HG03175 (cell line): Measurements from ENCODE around the gene EPHA6.
"Not testable (repeated sequence)": the region's sequence is repeated elsewhere in the genome, so short reads cannot be mapped to it uniquely, and the experiment has no call there.

Experiments used
- ATAC-seq: cut with Tn5 transposase; IDR thresholded peaks from one replicate; pipeline ENCODE4 v1.9.1; 2021; ENCODE audit warnings: mild to moderate bottlenecking, moderate library complexity; ENCODE audit not compliant: unreplicated experiment

The EPHA6 gene

DNA sequence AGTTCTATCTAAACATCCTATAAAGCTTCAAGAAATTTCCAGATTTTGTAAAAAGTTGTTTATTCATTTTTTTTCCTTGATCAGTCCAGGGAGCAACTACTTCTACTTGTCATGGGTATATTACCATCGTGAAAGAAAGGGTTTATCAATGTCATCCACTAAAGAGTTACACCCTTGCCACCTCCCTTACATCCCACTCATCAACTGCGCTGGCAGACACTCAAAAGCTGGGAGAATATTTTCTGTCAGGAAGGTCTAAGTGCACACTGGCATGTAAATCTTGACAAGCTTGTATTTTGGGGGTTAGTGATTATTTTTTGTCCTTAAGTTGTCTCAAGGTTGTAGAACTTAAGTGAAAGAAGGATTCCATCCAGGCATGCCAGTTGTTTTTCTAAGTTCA, 761.8 kb downstream of the EPHA6 start:
- ATAC-seq, result no peak

DNA sequence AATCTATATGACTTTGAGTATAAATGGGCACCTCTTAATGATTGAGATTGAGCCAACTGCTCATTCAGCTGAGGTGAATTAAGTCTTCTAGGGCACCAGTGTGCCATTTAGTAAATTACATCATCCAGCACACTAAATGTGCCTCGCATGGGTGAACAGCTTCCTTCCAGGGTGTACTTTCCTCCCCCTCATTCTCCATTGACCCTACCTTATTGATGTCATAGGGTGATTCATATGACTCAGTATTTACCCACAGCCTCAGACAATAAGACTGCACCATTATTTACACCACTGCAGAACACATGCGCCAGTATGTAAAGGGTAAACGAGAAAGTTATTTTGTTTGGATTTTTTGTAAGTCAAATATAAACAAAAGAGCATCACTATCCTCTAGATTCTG, 765.0 kb downstream of the EPHA6 start:
- ATAC-seq, result no peak

DNA sequence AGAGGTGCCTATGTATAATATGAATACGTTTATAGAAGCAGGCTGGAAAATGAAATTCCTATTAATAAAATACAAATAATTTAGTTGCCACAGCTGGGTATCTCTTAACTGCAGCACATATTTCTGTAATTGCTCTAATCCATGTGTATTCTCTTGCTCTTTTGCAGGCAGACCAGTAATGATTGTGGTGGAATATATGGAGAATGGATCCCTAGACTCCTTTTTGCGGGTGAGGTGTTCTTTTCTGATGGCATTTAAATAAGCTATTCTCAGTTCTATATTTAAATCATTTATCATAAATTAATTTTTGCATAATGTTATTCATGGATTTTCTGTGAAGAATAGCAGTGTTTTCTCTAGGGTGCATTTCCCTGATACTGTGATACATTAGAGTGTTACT, 796.2 kb downstream of the EPHA6 start:
- no peak for ATAC-seq

DNA sequence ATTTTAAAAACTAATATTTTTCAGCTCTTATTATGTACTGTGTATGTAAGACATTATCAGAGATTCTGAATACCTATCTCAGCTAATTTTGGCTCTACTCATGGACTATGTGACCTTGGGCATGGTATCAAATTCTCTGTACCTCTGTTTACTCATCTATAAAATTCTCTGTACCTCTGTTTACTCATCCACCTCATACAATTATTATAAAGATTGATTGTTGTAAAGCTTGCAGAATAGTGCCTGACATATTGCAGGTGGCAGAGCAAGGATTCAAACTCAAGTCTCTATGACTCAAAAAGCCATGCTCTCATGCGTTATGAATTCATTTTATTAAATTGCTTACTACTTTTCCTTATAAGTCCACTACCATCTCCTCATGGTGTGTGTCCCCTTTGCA, 798.2 kb downstream of the EPHA6 start:
- no peak for ATAC-seq

DNA sequence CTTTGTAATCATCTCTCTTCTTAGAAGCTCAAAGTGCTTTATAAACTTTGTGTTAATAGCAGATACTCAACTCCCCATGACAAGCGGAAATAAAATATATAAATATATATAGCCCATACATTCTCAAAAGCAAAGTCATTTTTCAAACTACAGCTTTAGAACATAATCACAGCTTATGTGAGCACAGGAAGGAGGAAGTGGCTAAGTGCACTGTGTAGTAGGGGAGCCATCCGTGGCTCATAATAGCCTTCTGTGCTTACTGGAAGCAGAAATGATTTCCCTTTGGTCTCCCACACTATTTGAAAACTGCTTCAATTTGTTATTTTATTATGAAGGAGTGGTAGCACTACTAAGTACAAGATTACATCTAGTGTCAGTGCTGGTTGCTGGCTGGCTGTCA, 798.7 kb downstream of the EPHA6 start:
- ATAC-seq, result no peak

DNA sequence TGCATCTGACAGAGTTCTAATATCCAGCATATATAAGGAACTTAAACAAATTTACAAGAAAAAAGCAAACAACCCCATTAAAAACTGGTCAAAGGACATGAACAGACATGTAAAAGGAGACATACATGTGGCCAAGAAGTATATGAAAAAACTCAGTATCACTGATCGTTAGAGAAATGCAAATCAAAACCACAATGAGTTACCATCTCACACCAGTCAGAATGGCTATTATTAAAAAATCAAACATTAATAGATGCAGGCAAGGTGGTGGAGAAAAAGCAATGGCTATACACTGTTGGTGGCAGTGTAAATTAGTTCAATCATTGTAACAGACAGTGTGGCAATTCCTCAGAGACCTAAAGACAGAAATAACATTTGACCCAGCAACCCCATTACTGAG, 806.1 kb downstream of the EPHA6 start:
- not testable (repeated sequence) for ATAC-seq

DNA sequence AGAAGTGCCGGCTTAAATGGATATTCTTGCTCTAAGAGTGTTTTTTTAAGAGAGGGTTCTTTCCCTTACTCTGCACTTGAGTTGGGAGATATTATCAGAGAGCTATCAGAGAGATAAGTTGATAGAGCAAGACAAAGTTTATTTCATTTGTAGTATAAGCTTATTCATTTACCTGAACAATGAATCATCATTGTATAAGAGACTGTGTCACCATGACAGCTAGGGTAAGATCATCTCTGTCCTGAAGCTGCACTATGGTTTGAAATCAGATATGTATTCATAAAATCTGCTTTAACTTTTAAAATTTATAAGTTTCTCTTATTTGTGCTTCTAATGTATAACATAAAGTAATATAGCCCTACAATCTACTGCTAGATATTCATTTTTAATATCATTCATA, 822.1 kb downstream of the EPHA6 start:
- no peak for ATAC-seq

DNA sequence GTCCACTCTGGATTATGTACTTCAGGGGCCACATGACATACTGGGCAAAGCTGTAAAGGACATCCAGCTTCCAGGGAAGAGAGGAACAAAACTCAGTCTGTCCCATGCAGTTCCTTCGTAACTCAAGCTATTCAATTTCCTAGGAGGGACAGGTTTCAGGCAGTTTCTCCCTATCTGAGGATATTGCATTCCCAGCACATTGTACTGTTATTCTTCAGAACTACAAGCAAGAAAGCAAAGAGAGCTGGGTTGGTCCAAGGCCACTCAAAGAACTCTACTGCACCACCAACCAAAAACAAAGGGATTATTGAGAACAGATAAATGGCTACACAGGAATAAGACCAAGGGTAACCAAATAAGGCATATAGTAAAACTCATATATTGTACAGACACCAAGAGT, 832.5 kb downstream of the EPHA6 start:
- ATAC-seq, result no peak

DNA sequence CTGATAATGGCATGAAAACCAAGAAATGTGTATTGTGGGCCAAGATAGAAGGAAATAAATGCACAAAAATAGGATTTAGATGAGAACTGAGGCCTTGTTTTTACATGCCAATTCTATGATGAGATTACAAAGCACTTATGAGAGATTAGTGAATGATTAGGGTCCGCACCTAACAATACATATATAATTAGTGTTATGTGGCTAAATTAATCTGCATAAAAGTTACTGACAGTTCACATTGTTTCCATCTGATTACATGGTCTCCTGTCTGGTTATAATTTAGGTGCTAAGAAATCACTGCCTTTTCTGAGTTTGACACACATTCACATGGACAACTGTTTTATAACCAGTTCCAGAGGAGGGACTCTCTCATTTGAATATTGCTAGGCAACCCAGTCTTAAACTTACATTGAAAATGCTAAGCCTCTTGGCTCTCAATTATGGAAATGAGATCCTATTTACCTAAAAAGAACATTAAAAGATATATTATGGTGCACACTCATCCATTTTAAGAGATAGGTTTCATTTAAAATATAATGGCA, 833.1 kb downstream of the EPHA6 start:
- ATAC-seq, result no peak

DNA sequence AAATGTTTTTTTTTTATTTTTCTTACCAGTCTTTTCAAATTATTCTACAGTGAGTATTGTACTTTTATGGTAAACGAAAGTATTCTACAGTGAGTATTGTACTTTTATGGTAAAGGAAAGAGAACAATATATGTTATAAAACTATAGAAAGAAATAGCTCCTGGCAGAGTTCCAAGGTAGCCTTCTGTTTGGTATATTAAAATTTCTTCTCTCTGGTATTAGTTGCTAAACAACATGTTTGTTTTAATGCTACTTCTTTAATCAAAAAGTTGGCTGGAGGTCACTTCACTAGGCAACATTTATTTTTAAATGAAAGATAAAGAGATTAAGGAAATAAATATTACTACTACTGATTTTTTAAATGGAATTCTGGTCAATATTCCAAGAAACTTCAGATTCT, 841.6 kb downstream of the EPHA6 start:
- no peak for ATAC-seq

DNA sequence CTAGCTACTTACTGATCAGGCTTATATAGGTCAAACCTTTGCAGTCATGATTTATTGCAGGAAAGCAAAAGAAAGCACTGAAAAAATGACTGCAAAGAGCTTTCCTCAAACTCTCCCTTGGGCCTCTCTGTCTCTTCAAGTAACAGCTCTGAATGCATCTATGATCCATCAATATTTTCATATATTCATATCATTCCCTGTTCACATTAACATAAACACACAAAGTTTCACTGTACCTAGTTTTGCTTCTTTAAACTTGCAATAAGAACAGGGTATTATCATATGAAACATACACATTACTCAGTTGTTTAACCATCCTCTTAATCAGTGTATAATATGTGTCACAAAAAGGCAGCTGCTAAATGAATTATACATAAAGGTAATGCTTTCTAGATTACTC, 842.2 kb downstream of the EPHA6 start:
- ATAC-seq, result no peak

DNA sequence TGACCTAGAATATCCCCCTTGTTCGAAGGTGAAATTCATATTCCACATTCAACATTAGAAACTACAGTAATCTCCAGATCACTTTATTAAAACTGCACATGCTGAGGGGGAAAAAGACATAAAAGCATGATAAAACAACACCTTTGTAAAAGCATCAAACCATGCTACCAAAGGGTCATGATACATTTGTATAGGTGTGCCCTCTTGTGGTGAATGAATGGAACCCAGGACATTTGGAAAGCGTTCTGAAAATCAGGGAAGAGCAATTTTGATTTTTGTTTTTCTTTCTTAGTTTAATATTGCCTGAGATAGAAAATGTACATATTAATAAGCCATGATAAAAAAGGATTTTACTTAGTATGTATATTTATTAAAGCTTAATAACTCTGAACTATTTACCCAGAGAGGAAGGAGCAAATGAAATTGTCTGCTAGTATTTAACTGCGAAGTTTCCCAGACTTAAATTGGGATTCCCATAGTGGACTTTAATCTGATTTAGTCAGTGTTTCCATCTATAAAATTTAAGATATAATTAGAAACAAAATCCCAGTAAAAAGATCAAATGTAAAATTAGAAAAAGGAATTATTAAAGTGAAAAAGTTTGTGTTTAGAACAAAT, 844.4 kb downstream of the EPHA6 start:
- no peak for ATAC-seq

DNA sequence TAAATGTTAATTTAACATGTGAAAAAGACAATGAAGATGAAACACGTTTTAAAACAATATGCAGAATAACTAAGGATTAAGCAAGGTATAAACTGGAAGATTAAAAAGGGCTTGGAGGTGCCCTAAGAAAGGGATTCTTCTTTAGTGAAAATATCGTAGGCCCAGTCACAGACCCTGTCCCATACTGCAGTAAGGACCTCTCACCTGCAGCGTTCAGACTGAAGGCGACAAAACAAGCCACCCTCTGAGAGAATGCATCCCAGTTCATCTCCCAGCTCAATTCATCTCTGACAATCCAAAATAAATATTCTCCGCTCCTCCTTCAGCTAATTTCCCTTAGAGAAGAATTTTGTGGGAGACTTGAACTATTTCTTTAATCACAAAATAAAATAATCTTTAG, 847.9 kb downstream of the EPHA6 start:
- ATAC-seq, result no peak

DNA sequence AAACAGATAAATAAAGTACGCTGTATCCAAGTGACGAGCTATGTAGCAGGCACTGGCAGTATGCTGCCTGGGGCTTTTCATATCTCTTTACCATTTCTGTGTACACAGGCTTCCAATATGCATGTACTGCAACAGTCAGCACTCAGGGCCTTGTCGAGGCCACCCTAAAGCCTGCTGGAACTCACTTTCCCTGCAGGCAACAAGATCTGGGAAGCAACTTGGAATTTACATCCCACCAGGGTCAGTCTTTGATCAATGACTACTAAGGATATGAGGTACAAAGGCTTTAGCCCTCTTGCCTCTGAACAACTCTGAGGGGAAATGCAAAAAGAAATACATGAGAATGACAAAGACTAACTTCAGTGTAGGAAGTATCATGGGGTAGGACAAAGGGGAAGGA, 848.4 kb downstream of the EPHA6 start:
- no peak for ATAC-seq

DNA sequence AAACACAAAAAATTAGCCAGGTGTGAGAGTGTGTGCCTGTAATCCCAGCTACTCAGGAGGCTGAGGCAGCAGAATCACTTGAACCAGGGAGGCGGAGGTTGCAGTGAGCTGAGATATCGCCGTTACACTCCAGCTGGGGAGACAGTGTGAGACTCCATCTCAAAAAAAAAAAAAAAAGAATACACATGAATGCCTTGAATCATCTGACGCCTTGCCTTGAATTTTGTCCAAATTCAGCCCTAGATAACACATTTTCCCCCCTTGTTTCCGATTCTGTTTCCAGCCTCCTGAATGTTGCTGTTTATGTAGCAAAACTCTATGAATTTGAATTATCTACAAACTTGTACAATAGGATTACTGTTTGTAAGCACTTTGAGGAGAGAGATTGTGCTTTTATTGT, 851.5 kb downstream of the EPHA6 start:
- no peak for ATAC-seq

DNA sequence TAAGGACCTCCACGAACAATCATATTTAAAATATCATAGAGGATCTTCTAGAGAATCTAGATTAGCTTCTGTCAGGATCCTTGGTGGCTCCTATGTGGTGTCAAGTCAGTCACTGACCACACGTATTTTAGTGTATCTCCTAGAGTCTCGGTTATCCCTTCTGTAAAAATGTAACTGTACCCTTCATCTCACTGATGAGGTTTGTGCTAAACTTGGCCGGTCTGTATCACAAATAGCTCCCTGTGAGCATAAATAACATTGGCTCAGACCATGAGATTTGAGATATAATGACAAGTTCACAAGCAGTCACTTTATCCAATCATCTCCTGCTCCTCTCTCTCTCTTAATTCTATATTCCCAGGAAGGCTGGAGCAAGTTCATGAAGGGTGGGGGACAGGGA, 856.6 kb downstream of the EPHA6 start:
- no peak for ATAC-seq

DNA sequence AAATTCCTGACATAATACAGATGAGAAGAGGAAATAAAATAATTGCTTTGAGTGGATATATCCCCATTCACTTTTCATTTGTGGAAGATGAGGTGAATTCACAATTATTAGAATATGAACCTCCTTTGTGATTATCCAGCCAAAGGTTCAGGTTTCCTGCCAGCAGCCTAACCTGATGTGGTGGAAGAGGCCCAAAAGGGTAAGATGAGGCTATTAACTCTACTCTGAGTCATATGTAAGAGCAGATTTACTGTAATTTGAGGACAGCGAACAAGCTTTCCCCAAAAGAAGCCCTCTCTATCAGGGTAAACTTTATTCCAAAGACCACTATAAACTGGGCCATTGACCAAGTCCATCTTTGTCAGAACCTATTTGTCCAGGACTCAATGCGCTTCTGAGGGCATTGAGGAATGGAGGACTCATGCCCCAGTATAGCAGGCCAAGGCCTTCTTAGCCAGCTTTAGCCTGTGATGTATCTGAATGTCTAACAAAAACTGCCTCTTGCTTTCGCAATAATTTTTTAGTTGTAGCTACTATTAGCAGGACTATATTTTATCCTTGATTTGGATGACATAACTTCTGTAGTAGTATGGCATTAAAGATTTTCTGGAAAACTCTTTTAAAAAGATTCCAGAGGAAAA, 859.1 kb downstream of the EPHA6 start:
- no peak for ATAC-seq

DNA sequence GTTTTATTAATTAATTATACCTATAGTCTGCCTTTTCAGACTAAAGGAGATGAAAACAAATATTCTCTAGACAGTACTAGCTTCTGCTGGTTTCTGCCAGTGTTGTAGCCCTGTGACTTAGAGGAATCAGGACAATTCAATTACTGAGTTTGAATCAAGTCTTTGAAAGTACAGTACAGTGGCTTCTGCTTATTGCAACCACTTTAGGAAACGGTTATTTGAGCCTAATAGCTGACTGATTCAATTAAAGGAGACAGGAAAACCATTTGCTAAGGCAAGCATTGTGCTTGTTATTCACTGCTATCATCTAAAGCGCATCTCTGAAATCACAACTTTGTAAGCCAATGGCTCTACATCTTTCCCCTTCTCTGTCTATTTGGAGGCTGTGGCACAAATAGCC, 860.1 kb downstream of the EPHA6 start:
- no peak for ATAC-seq

DNA sequence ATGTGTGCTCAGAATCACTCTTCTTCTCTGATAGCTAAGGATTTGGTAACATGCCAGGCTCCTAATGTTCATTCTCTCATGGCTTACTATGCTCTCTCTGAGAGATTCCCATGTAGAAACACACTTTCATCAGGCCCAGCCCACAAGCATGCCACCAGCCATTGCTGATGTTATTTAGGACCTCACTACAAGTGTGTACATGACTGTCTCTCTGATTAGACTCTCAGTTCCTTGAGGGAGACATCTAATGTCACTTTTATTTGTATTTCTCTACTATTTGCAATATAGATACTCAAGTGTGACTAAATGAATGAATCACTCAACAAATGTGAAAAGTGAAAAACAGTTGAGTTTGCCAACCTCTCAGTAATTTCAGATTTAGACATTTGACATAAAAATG, 865.8 kb downstream of the EPHA6 start:
- no peak for ATAC-seq

DNA sequence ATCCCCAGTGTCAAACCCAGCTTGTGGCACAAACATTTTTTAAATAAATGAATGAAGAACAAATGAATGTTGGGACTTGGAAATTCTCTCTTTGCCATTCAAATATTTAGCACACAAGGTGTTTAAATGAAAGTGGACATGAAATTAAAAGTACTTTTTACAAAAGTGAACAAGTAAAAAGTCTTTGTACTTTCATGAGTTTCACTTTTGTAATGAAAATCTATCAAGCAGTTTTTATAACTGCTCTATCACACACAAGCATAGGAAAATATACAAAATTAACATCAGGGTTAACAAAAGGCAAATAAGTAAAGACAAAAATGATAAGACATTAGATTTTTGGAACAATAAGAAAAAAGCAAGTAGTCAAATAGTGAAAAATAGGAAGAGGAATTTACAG, 866.3 kb downstream of the EPHA6 start:
- no peak for ATAC-seq

DNA sequence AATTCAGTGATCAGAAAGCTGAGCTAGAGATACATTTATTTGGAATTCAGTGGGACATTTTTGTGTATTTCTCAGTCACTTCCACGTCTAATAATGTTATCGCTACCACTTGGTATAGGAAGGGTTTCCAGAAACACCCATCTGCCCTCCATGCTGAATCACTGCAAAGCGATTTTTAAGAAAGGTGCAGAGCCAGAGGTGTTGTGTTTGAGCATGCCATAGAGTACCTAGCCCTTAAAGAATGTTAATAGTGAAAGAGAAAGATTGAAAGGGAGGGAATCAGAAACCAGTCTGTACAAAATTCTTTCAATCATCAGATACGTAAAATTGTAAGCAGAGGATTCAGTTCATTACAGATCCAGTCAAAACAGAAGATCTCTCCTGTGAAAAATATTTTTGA, 870.1 kb downstream of the EPHA6 start:
- no peak for ATAC-seq

DNA sequence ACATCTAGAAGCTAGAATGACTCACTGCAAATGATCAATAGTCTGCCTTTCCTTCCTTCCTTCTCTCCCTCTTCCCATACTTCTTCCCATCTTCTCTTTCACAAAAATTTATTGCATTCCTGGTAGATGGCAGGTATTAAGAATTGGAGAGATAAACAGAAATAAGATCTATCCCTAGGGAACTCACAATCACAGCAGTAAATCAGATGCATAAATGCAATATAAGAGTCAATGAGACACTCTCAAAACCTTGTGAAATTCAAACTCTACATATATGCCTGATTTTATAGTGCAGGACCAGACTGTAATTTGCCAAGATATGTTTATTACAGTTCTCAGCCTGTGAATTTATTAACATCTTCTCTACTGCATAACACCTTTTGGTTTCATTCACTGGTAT, 871.9 kb downstream of the EPHA6 start:
- no peak for ATAC-seq

DNA sequence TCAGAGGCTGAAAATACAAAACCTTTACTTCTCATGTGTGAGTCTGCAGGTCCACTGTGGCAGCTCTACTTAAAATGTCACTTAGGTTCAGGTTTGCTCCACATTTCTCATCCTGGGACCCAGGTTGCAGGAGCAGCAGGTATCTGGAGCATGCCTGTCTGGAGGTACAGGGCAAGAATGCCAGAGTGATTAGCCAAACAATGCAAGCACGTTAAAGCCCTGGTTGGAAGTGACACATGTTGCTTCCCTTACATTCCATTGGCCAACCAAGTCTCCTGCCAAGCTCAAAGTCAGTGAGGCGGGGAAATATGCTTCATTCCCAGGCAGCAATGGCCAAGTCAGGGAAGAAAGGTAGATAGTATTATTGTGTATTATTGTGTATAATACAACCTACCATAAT, 873.3 kb downstream of the EPHA6 start:
- ATAC-seq, result no peak
